Measurements from ENCODE around the gene PYDC2. TPM values are rescaled to one million over a fixed set of nuclear protein-coding genes. Genes with fewer than 3 reads are reported as not detected.

The PYDC2 gene
- total RNA-seq, 1 experiment from 2014 or later, result not detected

GRCh38 chr3:191500892-191501291 lies 39.9 kb downstream of the PYDC2 start:
- H3K79me2 ChIP-seq (ENCODE audit: insufficient read depth, low read length), result no peaks in the 10 kb centered on the region
- H3K27me3 ChIP-seq (ENCODE audit: insufficient read depth, low read length), result no peaks in the 10 kb centered on the region
- Mint-ChIP-seq H3K4me1 (peaks cover 11 to 12% of the 10 kb centered on the region in 2 experiments), H3K27ac (no peak overlapping the region), H3K27me3 (ENCODE audit: low read depth) (no peaks in the 10 kb centered on the region), H3K36me3 (ENCODE audit: insufficient read depth in 1 of 3, low read depth in 3 of 3) (no peaks in the 10 kb centered on the region), H3K4me3 (no peak overlapping the region), H3K9me3 (no peaks in the 10 kb centered on the region)
- H2BK20ac ChIP-seq (ENCODE audit: low read depth, low read length, poor library complexity, severe bottlenecking), result no peak overlapping the region
- no peak overlapping the region for H3T11ph ChIP-seq (ENCODE audit: low read length)
- H2BK12ac ChIP-seq (ENCODE audit: insufficient read length, low read depth, low read length), result no peak overlapping the region
- no CpG with 5 or more reads among the region's 5 CpGs for WGBS (ENCODE audit: extremely low coverage, insufficient read length, low lambda C conversion rate)
- no peaks in the 10 kb centered on the region for H3K79me1 ChIP-seq (ENCODE audit: insufficient read depth, low read depth, low read length, poor library complexity, severe bottlenecking)
- H2AFZ ChIP-seq (ENCODE audit: low read length), result no peak overlapping the region
- H3K4me2 ChIP-seq (ENCODE audit: insufficient read depth, insufficient read length, low read length), result no peak overlapping the region
- H2BK5ac ChIP-seq (ENCODE audit: insufficient read length, low read length), result no peak overlapping the region
- no peak overlapping the region for H4K91ac ChIP-seq (ENCODE audit: insufficient read length, low read depth, low read length)
- no peak overlapping the region for H3K56ac ChIP-seq (ENCODE audit: insufficient read length, low read depth, low read length)
- DNase-seq, result no peak
- no peak overlapping the region for H4K8ac ChIP-seq (replicated peaks; ENCODE audit: insufficient read length, low read depth, low read length)
- H3K18ac ChIP-seq (ENCODE audit: insufficient read length, low read depth, low read length), result no peak overlapping the region
- no peaks in the 10 kb centered on the region for H4K20me1 ChIP-seq (ENCODE audit: control insufficient read depth, insufficient read depth, insufficient read length)
- no peaks in the 10 kb centered on the region for H3K23me2 ChIP-seq (ENCODE audit: insufficient read length, low read depth, low read length, poor library complexity, severe bottlenecking)
- H3K27ac ChIP-seq (ENCODE audit: insufficient read length, low read depth, low read length), result no peak overlapping the region
- no peaks in the 10 kb centered on the region for H3K4me1 ChIP-seq (ENCODE audit: insufficient read depth, low read length)
- H3K4ac ChIP-seq (ENCODE audit: low read depth, low read length), result no peak overlapping the region
- H3K9ac ChIP-seq (ENCODE audit: extremely low read depth, insufficient read length, low read length), result no peak overlapping the region
- H2AK5ac ChIP-seq (ENCODE audit: insufficient read length, low read length), result no peak overlapping the region
- no peak overlapping the region for H4K5ac ChIP-seq (ENCODE audit: insufficient read length, low read depth, low read length)
- no peak for TF ChIP-seq CTCF (conservative IDR thresholded peaks at IDR 0.05)
- no peak overlapping the region for H3K23ac ChIP-seq (ENCODE audit: insufficient read length, low read depth, low read length)
- H3K14ac ChIP-seq (ENCODE audit: insufficient read depth, low read length), result no peak overlapping the region
- no peak overlapping the region for H2BK15ac ChIP-seq (ENCODE audit: low read depth, low read length)
- H3K9me3 ChIP-seq (ENCODE audit: control insufficient read depth, low read depth, low read length), result no peaks in the 10 kb centered on the region
- H2BK120ac ChIP-seq (ENCODE audit: low read depth, low read length, poor library complexity, severe bottlenecking), result no peak overlapping the region
